Prostate gland (tissue), 2 donors: Measurements from ENCODE around the gene NMD3.

Experiments
- POLR2A ChIP-seq: fragments of 450-650 bp; IDR thresholded peaks from one replicate; pipeline ENCODE4 v1.6.1; 2016; ENCODE audit warnings: antibody characterized with exemption, mild to moderate bottlenecking
- POLR2AphosphoS5 ChIP-seq: sonication (generic); formaldehyde crosslinking; IDR thresholded peaks from one replicate; pipeline ENCODE4 v1.6.1; 2017; ENCODE audit warnings: antibody characterized with exemption
- TF ChIP-seq, protein P1 (sequence below), 4 experiments: fragments of 200-600 bp in 2 of 4; fragments of 450-650 bp in 2 of 4; sonication (generic) in 2 of 4; IDR thresholded peaks; 1 replicate in 3 of 4; 2 replicates in 1 of 4; pipeline ENCODE4 v1.5.1; 2016 to 2019; ENCODE audit warnings: antibody characterized with exemption in 4 of 4, mild to moderate bottlenecking in 2 of 4, moderate library complexity in 2 of 4

DNA sequence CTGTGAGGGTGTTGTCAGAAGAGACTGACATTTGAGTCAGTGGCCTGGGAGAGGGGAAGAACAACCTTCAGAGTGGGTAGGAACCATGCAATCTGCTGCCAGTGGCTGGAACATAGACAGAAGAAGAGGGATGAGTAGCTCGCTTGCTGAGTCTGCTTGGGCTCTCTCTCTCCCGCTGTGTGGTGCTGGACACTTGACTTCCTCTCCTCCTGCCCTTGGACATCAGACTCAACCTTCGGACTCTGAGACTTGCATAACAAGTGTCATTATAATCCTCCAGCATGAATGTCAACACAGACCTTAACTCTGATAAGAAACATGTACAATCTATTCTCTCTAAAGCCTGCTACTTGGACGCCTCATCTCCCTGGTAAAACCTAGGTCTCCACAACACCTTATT lies 5.9 kb upstream of the NMD3 start:
- TF ChIP-seq, protein P1, sequence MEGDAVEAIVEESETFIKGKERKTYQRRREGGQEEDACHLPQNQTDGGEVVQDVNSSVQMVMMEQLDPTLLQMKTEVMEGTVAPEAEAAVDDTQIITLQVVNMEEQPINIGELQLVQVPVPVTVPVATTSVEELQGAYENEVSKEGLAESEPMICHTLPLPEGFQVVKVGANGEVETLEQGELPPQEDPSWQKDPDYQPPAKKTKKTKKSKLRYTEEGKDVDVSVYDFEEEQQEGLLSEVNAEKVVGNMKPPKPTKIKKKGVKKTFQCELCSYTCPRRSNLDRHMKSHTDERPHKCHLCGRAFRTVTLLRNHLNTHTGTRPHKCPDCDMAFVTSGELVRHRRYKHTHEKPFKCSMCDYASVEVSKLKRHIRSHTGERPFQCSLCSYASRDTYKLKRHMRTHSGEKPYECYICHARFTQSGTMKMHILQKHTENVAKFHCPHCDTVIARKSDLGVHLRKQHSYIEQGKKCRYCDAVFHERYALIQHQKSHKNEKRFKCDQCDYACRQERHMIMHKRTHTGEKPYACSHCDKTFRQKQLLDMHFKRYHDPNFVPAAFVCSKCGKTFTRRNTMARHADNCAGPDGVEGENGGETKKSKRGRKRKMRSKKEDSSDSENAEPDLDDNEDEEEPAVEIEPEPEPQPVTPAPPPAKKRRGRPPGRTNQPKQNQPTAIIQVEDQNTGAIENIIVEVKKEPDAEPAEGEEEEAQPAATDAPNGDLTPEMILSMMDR (IDR thresholded peaks at IDR 0.05) = no peak
- no peak for TF ChIP-seq POLR2A
- no peak for TF ChIP-seq POLR2AphosphoS5
